ENCODE data around the gene TRPC4AP. TPM values are rescaled to one million over a fixed set of nuclear protein-coding genes. Genes with fewer than 3 reads are reported as not detected.

Gene TRPC4AP
- total RNA-seq, 1 experiment from 2014 or later = 36.8 TPM

DNA sequence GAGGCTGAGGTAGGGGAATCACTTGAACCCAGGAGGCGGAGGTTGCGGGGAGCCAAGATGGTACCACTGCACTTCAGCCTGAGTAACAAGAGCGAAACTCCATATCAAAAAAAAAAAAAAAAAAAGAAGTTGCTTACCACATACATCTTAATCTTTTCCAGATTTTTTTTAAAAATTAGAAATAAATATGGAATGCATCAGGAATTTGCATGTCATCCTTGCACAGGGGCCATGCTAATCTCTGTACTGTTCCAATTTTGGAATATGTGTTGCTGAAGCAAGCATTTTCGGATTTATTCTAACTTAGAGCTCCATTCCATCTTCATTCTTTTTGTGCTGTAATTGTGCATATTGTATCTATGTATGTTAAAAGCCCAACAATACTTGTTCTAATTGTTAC, 62.5 kb downstream of the TRPC4AP start:
- Histone ChIP-seq H3K27me3 (replicated peaks) (no peaks in the 10 kb centered on the region), H3K9me3 (replicated peaks) (no peaks in the 10 kb centered on the region), H3K4me1 (replicated peaks) (no peaks in the 10 kb centered on the region), H3K27ac (no peak overlapping the region), H3K4me3 (no peak overlapping the region), H3K36me3 (peaks cover 54% of the 10 kb centered on the region)
- no peak for DNase-seq (ENCODE audit: low read depth in 1 of 2, low spot score in 2 of 2)

DNA sequence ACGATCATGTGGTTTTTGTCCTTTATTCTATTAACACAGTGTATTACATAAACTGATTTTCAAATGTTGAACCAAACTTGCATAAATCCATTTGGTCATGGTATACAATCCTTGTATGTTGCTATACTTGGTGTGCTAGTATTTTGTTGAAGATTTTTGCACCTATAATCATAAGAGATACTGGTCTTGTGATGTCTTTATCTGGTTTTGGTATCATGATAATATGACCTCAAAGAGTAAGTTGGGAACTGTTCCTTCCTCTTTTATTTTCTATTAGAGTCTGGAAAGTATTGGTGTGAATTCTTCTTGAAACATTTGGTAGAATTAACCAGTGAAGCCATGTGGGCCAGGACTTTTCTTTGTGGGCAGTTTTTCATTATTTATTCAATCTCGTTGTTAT, 65.3 kb downstream of the TRPC4AP start:
- no peaks in the 10 kb centered on the region for H3K4me1 ChIP-seq (replicated peaks)
- no peak overlapping the region for H3K27ac ChIP-seq
- DNase-seq (ENCODE audit: low read depth in 1 of 2, low spot score in 2 of 2) = no peak
- H3K27me3 ChIP-seq (replicated peaks) = no peaks in the 10 kb centered on the region
- no peaks in the 10 kb centered on the region for H3K9me3 ChIP-seq (replicated peaks)
- no peak overlapping the region for H3K4me3 ChIP-seq
- peaks cover 43% of the 10 kb centered on the region for H3K36me3 ChIP-seq

DNA sequence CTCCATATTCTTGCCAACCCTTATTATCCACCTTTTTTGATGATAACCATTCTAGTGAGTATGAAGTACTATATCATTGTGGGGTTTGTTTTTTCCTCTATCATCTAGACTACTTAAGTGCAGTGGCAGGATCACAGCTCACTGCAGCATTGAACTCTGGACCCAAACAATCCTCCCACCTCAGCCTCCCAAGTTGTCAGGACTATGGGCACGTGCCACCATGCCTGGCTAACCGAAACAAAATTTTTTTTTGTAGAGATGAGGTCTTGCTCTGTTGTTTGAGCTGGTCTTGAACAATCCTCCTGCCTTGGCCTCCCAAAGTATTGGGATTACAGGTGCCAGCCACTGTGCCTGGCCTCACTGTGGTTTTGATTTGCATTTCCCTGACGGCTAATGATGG, 67.5 kb downstream of the TRPC4AP start:
- no peaks in the 10 kb centered on the region for H3K9me3 ChIP-seq (replicated peaks)
- no peaks in the 10 kb centered on the region for H3K4me1 ChIP-seq (replicated peaks)
- DNase-seq (ENCODE audit: low read depth in 1 of 2, low spot score in 2 of 2) = no peak
- no peaks in the 10 kb centered on the region for H3K27me3 ChIP-seq (replicated peaks)
- H3K27ac ChIP-seq = no peak overlapping the region
- H3K4me3 ChIP-seq = no peak overlapping the region
- H3K36me3 ChIP-seq = peaks cover 53% of the 10 kb centered on the region

DNA sequence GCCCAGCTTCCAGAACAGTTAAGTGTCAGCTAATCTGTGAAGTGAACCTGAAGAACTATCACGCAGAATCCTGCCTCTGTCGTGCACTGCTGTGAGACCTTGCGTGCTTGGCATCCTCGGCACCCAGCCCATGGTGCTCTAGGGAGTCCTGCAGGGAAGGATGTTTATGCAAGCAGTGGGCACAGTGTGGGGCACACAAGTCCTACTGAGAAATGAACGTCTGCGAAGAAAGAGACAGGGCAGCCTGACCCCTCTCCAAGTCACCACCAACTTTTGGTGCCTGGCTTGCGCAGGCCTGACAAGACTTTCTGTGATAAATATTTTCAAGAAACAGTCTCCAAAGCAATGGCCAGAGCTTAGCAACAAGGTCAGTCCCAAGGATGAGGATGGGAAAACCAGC, 69.0 kb downstream of the TRPC4AP start:
- H3K27ac ChIP-seq = no peak overlapping the region
- peaks cover 60% of the 10 kb centered on the region for H3K36me3 ChIP-seq
- no peaks in the 10 kb centered on the region for H3K27me3 ChIP-seq (replicated peaks)
- no peak for DNase-seq (ENCODE audit: low read depth in 1 of 2, low spot score in 2 of 2)
- no peaks in the 10 kb centered on the region for H3K4me1 ChIP-seq (replicated peaks)
- no peaks in the 10 kb centered on the region for H3K9me3 ChIP-seq (replicated peaks)
- no peak overlapping the region for H3K4me3 ChIP-seq

- H3K4me3 ChIP-seq = no peak overlapping the region
- peaks cover 60% of the 10 kb centered on the region for H3K36me3 ChIP-seq
- H3K4me1 ChIP-seq (replicated peaks) = no peaks in the 10 kb centered on the region
- H3K9me3 ChIP-seq (replicated peaks) = no peaks in the 10 kb centered on the region
- DNase-seq (ENCODE audit: low read depth in 1 of 2, low spot score in 2 of 2) = no peak
- H3K27ac ChIP-seq = no peak overlapping the region
- H3K27me3 ChIP-seq (replicated peaks) = no peaks in the 10 kb centered on the region
These were observed 70.8 kb downstream of the TRPC4AP start for GRCh38 chr20:35021831-35022230.

- H3K9me3 ChIP-seq (replicated peaks) = no peaks in the 10 kb centered on the region
- H3K27me3 ChIP-seq (replicated peaks) = no peaks in the 10 kb centered on the region
- DNase-seq (ENCODE audit: low read depth in 1 of 2, low spot score in 2 of 2) = no peak
- H3K27ac ChIP-seq = no peak overlapping the region
- H3K4me3 ChIP-seq = no peak overlapping the region
- H3K36me3 ChIP-seq = peaks cover 63% of the 10 kb centered on the region
- no peaks in the 10 kb centered on the region for H3K4me1 ChIP-seq (replicated peaks)
These were observed 71.5 kb downstream of the TRPC4AP start for GRCh38 chr20:35021063-35021462.

DNA sequence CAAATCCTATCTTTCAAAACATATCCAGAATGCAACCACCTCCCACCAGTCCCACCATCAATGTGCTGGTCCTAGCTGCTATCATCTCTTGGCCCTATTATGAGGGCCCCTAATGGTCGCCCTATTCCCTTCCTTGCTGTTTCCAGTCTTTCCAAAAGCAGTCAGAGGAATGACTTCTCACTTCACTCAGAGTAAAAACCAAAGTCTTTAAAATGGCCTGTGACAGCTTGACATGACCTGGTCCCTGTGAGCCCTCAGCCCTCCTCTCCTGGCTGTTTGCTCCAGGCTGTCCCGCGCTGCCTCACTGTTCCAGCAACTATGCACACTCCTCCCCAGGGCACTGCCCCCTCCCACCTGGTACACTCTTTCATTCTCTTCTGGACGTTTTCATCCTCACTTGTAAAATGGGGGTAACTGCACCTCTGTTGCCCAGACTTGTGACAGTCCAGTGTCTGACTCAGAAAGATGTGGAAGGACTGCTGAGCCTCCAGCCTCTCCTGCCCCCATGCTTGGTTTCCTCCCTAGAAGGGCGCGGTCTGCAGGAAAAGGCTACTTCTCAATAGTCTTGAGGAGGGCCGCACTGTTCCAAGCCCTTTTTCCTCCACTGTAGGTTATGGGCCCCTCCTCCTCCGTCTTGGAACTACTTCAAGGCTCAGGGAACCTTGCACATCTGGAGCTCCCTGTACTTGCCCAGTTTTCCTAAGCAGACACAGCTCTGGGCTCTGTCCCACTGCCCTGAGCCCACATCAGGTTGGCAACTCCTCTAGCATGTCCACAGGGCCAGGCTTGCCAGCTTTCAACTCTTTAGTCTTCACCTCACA, 72.3 kb downstream of the TRPC4AP start:
- peaks cover 64% of the 10 kb centered on the region for H3K36me3 ChIP-seq
- DNase-seq (ENCODE audit: low read depth in 1 of 2, low spot score in 2 of 2) = no peak

GRCh38 chr20:35018590-35019371, 73.8 kb downstream of the TRPC4AP start:
- H3K27ac ChIP-seq = no peak overlapping the region
- peaks cover 61% of the 10 kb centered on the region for H3K36me3 ChIP-seq

More for the DNA sequence above, 72.3 kb downstream of the TRPC4AP start:
- Histone ChIP-seq H3K4me1 (replicated peaks) (no peaks in the 10 kb centered on the region), H3K27ac (no peak overlapping the region), H3K27me3 (replicated peaks) (no peaks in the 10 kb centered on the region), H3K4me3 (no peak overlapping the region), H3K9me3 (replicated peaks) (no peaks in the 10 kb centered on the region)

DNA sequence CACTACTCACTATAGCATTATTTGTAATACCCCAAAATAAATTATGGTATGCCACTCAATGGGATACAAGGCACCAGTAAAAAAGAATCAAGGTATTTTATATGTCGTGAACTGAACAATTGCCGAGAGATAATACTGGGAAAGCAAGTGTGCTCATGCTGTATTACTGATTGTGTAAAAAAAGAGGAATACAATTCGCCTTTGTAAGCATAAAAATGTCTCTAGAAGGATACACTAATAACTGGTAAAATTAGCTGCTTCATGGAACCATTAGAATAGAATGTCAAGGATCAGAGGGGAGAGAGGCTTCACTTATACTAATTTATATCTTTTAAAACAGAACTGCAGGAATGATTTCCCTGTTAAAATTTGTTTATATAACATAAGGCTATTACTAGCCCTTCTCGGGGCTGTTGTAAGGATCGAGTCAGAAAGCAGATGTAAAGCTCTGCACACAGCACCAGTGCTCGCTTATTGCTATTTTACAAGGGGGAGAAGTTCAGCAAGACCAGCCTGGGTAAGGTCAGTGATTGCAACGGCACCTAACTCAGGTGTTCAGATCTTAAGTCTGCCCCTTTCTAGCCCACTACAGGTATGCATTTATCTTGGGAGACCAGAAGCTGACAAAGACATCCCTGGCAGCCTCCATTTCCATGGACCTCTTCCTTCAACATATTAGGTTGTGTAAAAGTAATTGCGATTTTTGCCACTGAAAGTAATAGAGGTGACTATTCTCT, 75.3 kb downstream of the TRPC4AP start:
- no peaks in the 10 kb centered on the region for H3K4me1 ChIP-seq (replicated peaks)
- no peaks in the 10 kb centered on the region for H3K27me3 ChIP-seq (replicated peaks)
- no peaks in the 10 kb centered on the region for H3K9me3 ChIP-seq (replicated peaks)
- DNase-seq (ENCODE audit: low read depth in 1 of 2, low spot score in 2 of 2) = no peak
- H3K36me3 ChIP-seq = peaks cover 72% of the 10 kb centered on the region
- H3K27ac ChIP-seq = no peak overlapping the region
- no peak overlapping the region for H3K4me3 ChIP-seq

More at GRCh38 chr20:35018590-35019371, 73.8 kb downstream of the TRPC4AP start:
- Histone ChIP-seq H3K9me3 (replicated peaks) (no peaks in the 10 kb centered on the region), H3K27me3 (replicated peaks) (no peaks in the 10 kb centered on the region), H3K4me3 (no peak overlapping the region), H3K4me1 (replicated peaks) (no peaks in the 10 kb centered on the region)
- no peak for DNase-seq (ENCODE audit: low read depth in 1 of 2, low spot score in 2 of 2)

- Histone ChIP-seq H3K27me3 (replicated peaks) (no peaks in the 10 kb centered on the region), H3K4me1 (replicated peaks) (no peaks in the 10 kb centered on the region), H3K9me3 (replicated peaks) (no peaks in the 10 kb centered on the region), H3K4me3 (no peak overlapping the region), H3K36me3 (peaks cover 74% of the 10 kb centered on the region), H3K27ac (no peak overlapping the region)
- no peak for DNase-seq (ENCODE audit: low read depth in 1 of 2, low spot score in 2 of 2)
These were observed 76.8 kb downstream of the TRPC4AP start for GRCh38 chr20:35015863-35016193.

DNA sequence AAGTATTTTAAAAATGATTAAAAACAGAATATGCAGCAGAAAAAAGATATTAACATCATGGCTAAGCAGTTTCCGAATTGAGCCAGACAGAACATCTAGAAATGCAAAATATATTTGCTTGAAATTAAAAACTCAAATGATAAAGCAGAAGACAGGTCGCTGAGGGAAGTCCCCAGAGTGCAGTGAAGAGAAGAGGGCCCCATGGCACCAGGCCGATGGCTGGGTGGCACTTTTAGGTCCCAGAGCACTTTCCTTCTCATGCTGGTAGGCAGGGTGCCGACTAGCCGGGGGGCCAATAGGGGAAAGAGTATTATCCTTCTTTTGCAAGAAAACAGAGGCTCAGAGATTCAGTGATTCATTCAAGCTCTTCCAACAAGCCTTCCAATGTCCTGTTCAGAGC, 78.1 kb downstream of the TRPC4AP start:
- Histone ChIP-seq H3K4me1 (replicated peaks) (no peaks in the 10 kb centered on the region), H3K9me3 (replicated peaks) (no peaks in the 10 kb centered on the region), H3K4me3 (no peak overlapping the region), H3K36me3 (peaks cover 73% of the 10 kb centered on the region), H3K27ac (no peak overlapping the region), H3K27me3 (replicated peaks) (no peaks in the 10 kb centered on the region)
- DNase-seq (ENCODE audit: low read depth in 1 of 2, low spot score in 2 of 2) = no peak

DNA sequence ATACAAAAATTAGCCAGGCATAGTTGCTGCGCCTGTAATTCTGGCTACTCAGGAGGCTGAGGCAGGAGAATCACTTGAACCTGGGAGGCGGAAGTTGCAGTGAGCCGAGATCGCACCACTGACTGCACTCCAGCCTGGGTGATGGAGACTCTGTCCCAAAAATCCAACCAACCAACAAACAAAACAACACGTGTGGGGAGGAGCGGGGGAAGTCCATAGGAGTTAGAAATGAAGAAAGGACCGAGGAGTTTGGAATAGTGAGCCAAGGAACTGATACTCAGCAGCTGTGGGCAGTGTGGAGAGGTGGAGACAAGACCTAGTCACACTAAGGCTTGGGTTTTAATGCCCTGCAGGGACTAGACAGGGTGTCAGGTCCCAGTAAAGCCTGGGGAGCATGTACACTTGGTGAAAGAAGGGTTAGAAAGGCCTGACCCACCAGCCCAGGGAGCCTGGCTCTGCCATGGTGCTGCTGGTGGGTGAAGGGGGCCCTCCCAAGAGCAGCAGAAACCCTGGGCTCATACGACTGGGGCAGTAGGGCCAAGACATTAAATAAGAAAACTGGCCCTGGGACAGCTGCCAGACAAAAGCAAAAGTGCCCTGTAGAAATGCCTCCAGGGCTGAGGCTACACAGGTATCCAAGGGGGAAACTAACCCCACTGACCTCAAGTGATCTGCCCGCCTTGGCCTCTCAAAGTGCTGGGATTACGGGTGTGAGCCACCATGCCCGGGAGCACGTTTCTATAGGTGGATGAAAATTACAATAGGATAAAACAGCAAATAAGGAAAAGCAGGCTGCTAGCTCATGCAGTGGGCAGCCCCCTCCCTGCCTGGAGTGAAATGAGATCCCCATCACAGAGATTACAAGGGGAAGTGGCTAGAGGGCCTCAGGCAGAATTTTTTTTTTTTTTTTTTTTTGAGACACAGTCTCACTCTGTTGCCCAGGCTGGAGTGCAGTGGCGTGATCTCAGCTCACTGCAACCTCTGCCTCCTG, 78.9 kb downstream of the TRPC4AP start:
- Histone ChIP-seq H3K27me3 (replicated peaks) (no peaks in the 10 kb centered on the region), H3K36me3 (peaks cover 73% of the 10 kb centered on the region), H3K4me3 (no peak overlapping the region), H3K27ac (no peak overlapping the region), H3K9me3 (replicated peaks) (no peaks in the 10 kb centered on the region), H3K4me1 (replicated peaks) (no peaks in the 10 kb centered on the region)
- no peak for DNase-seq (ENCODE audit: low read depth in 1 of 2, low spot score in 2 of 2)
